ENCODE data around the gene IARS1. TPM values are rescaled to one million over a fixed set of nuclear protein-coding genes. Genes with fewer than 3 reads are reported as not detected.

The IARS1 gene
- total and polyA plus RNA-seq, 2 of the 8 experiments (the other 6 are each of a cell fraction or from before 2014, with no cell fraction given) = 74.9 to 243 TPM

- TF ChIP-seq CTCF (IDR thresholded peaks at IDR 0.05; ENCODE audit: control extremely low read depth in 1 of 3, insufficient read depth in 1 of 3, low read depth in 1 of 3, low read length in 3 of 3) (no peak), SP4 (IDR thresholded peaks at IDR 0.05; ENCODE audit: low read length) (no peak), GABPA (IDR thresholded peaks at IDR 0.05; ENCODE audit: borderline replicate concordance, insufficient read depth, low read length) (no peak)
These were observed 49.5 kb upstream of the IARS1 start (continued) for GRCh38 chr9:92342825-92343488.
